HG03064 (cell line): ENCODE measurements around the gene TLR6.
"Not testable (repeated sequence)": the region's sequence is repeated elsewhere in the genome, so short reads cannot be mapped to it uniquely, and the experiment has no call there.

Source experiments
- ATAC-seq: cut with Tn5 transposase; IDR thresholded peaks from one replicate; pipeline ENCODE4 v1.9.1; 2021; ENCODE audit warnings: low read depth; ENCODE audit not compliant: unreplicated experiment

Gene TLR6

DNA sequence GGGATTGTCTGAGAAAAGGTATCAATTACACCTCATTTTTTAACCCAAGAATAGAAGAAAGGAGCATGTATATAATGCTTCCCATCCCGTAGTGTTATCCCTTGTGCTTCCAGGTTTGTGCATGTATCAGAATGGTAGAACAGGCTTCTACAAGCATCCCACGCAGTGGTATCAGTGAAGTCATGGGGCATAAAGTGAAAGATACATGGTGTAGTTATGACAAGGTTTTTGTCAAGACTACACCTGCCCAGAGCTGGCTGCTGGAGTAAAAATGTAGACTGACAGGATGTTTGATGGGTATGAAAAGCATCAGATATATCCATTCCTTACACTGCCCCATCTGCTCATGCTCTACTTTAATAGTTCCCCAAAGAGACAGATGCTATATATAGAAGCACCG, 61.5 kb downstream of the TLR6 start:
- ATAC-seq: no peak

DNA sequence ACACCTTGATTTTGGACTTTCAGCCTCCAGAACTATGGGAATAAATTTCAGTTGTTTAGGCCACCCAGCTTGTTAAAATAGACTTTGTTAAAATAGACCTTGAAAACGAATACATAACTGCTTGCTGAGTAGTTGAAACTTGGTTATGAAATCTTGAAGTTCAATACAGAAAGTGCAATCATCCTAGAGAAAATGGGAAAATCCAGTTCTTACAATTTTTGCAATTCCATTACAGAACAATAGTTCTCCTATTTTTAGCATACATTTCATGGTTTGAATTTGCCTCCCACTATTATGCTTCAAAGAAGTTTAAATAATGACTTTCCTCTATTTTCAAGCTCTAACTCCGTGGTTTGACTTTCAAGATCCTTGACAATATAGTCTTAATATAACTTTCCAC, 62.6 kb downstream of the TLR6 start:
- ATAC-seq: no peak

- no peak for ATAC-seq
Measured at GRCh38 chr4:38791010-38791409, 65.6 kb downstream of the TLR6 start.

DNA sequence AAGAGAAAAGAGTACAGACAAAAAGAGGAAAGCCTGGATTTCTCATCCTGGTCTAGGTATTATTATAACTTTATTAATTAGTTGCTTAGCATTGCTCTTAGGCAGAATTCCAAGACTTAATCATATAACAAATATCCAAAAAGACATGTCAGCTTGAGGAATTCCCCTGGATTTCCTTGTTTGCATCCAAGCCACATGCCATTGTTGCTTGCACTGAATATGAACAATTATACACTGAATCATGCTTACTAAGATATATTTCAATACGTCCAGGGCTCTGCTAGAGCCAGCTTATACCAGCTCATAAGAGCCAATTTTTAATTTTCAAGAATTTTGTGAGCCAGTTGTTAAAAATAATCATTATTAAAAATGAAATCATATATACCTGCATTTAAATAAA, 68.3 kb downstream of the TLR6 start:
- no peak for ATAC-seq

DNA sequence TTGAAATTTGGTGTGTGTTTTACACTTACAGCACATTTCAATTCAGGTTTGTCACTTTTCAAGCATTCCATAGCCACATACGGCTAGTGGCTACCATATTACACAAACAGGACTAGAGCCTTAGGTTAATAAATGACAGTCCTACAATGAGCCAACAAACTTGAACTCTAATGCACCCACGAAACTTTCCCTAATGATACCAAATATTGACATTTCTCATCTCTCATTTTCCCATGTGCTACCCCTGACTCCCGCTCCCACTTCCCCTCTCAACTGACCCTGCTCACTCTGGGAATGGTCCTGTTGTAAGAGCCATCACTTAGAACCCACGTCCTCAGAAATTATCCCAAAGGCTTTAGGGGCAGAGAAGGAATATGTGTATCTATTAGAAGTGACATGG, 68.9 kb downstream of the TLR6 start:
- no peak for ATAC-seq

GRCh38 chr4:38785901-38786402, 70.7 kb downstream of the TLR6 start:
- no peak for ATAC-seq

DNA sequence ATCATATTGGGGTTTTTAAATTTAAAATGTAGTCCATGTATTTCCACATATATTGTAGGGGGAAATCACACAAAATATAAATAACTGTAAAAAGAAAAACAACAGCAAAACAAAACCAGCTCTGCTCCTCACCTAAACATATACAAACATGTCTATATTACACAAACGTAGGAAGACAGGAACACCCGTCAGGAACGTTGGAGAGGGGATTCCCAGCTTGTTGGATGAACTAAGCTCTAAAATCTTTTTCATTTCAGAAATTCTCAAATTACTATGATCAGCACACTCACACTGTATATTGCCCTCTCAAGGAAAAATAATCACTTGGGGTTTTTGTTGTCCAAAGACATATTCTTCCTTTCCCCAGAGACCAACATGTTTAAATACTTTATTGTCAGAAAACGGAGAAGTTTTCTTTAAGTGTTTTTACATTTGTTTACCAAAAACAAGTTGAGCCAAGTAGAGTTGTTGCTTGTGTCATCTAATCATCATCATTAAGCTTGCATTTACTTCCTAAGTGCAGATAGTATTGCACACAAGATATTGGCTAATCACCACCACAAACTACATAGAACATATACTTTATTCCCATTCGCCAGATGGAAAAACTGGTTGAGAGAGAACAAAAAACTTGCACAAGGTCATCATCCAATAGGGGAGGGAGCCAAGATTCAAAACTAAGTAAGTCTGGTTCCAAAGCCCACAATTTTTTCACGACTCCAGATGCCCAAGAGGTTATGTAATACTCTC, 71.4 kb downstream of the TLR6 start:
- no peak for ATAC-seq

DNA sequence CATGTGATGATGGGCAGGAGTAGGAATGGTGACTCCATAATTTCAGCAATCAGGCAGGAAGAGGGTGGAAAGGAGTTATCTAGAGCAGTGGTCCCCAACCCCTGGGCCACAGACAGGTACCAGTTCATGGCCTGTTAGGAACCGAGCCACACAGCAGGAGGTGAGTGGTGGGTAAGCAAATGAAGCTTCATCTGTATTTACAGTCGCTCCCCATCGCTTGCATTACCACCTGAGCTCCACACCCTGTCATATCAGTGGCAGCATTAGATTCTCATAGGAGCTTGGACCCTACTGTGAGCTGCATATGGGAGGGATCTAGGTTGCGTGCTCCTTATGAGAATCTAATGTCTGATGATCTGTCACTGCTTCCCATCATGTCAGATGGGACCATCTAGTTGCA, 72.5 kb downstream of the TLR6 start:
- ATAC-seq: no peak

DNA sequence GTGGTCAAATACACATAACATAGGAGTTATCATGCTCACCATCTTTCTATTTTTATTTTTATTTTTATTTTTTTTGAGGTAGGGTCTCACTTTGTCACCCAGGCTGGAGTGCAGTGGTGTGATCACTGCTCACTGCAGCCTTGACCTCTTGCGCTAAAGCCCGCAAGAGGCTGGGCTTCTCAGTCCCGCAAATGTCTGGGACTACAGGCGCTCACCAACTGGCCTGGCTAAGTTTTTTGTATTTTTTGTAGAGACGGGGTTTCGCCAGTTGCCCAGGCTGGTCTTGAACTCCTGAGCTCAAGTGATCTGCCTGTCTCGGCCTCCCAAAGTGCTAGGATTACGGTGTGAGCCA, 73.5 kb downstream of the TLR6 start:
- no peak for ATAC-seq

- ATAC-seq: peak; percentile 55
Measured at GRCh38 chr4:38782452-38783108, 74.0 kb downstream of the TLR6 start, which contains the start of gene TLR10. Gene TLR10 (minus strand): TSS chr4:38782990. CDS start chr4:38775590, 7,400 bp downstream.

GRCh38 chr4:38781854-38782261, 74.8 kb downstream of the TLR6 start:
- peak; percentile 28 for ATAC-seq

DNA sequence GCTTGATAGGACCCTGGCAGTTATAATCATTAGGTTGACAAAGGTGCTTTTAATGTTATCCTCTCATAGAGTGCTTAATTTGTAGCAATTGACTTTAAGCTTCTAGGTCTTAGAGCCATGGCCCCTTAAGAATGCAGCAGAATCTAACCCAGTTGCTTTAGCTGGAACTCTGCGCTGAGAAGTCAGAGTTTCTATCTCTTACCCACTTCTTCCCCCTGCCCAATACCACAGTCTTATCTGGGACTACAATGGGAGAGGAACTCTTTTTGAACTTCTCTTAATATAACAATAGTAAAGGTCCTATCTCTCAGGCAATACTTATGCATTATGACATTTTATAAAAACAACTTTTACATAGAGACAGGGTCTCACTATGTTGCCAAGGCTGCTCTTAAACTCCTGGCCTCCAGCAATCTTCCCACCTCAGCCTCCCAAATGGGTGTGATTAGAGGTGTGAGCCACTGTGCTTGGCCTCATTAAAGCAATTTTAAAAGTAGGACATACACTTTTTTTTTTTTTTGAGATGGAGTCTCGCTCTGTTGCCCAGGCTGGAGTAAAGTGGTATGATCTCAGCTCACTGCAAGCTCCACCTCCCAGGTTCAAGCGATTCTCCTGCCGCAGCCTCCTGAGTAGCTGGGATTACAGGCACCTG, 75.7 kb downstream of the TLR6 start:
- ATAC-seq: no peak

DNA sequence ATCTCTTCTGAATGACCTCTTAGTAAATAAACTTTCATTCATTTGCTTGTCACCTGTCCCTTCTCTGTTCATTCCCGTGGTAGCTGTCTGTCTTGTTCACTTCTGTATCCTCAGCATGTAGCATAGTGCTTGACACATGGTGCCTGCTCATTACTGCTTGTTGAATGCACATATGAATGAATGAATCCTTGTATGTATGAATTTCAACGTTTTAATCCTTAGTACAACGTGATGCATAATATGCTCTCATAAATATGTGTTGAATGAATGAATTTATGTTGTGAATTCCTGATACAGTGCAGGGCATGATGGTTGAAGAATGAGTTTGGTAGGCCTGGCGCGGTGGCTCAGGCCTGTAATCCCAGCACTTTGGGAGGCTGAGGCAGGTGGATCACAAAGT, 76.8 kb downstream of the TLR6 start:
- ATAC-seq: no peak

DNA sequence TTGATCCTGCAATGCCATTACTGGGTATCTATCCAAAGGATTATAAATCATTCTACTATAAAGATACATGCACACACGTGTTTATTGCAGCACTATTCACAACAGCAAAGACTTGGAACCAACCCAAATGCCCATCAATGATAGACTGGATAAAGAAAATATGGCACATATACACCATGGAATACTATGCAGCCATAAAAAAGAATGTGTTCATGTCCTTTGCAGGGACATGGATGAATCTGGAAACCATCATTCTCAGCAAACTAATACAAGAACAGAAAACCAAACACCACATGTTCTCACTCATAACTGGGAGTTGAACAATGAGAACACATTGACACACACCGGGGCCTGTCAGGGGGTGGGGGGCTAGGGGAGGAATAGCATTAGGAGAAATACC, 78.7 kb downstream of the TLR6 start:
- ATAC-seq: not testable (repeated sequence)

- no peak for ATAC-seq
Measured at GRCh38 chr4:38775326-38775725, 81.3 kb downstream of the TLR6 start.

DNA sequence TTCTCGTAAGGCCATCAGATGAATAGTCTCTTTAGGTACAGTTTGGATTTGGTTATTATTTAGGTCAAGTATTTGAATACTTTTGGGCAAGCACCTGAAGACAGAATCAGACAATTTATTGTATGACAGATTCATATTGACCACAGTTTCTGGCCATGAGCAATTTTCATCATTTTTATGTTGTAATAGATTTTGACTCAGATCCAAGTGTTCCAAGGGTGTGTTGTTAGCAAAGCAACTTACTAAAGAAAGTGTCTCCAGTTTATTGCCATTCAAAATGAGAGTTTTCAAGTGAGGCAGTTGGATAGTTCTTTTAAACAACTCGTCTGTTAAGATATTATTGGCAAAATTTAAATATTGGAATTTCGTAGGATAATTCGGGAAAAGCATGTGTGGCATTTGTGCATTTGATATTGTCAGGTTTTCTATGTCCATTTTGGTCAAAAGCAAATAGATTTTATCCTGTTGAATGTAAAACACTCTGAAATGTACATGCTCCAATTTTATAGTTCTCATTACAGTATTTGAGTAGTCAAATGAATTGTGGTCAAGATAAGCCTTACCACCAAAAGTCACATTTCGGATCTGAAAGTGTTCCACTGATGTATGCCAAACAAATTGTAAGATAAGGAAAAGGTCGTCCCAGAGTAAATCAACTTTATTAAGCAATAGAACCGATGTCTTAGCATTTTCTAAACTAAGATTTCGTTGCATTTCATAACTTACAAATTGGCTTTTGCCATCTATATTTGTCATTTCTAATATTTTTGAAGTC, 82.2 kb downstream of the TLR6 start:
- ATAC-seq: no peak
